CD4-positive, alpha-beta T cell treated with Interleukin-17A for 4 hours (primary cell): ENCODE measurements around the gene OPRL1.

ENCODE experiments used
- DNase-seq: peaks from one replicate; pipeline ENCODE4 v3.0.0-alpha.2; 2020; ENCODE audit warnings: mixed read lengths

The OPRL1 gene

DNA sequence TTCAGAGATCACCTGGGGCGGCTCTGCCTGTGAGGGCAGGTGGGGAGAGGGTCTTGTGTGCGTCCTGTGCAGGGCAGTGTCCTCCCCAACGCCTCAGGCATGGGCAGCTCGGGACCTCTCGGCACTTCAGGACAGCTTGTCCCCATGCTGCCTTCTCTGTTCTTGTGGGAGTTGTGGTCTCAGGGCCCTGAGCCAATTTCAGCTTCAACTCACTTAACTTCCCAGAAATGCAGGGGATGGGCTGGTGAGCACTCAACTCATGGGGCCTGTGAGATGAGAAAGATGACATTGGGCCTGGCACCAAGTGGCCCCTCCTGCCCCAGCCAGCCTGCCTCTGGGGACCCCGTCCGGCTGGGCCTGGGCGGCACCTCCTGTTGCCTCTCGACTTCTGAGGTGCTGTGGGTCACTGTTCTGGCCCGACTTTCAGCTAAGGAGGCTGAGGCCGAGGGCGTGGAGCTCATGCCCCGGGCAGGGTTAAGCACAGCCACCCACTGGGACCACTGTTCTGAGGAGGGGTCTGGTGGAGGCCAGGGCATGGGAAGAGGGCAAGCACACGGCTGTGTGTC, 7.3 kb upstream of the OPRL1 start:
- DNase-seq = no peak

- no peak for DNase-seq
These were observed 6.3 kb upstream of the OPRL1 start for GRCh38 chr20:64073476-64074183.

DNA sequence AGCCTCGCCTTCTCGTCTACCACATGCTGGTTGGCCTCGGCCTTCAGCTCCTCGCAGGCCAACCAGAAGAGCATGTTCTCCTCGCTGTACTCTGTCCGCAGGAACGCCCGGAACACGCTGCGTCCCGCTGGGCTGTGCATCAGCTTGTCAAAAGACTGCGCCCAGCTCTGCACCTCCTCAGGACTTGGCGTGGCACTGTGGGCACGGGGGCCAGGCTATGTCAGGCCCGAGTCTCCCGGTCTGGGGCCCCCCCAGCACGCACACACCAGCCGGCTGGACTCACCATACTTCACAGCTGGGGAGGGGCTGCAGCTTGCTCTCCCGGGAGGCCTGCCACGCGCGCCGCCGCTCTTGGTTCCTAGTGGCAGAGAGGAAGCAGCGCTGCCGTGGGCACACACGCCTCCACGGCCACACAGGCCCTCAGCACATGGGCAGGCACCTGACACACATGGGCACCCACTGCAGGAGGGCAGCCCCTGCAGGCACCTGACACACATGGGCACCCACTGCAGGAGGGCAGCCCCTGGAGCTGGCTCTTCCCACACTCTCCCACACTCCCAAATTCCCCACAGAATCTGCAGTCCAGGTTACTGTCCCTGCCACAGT, 5.6 kb upstream of the OPRL1 start:
- DNase-seq = no peak

- DNase-seq = no peak
These were observed 4.9 kb upstream of the OPRL1 start for GRCh38 chr20:64074963-64075362.

DNA sequence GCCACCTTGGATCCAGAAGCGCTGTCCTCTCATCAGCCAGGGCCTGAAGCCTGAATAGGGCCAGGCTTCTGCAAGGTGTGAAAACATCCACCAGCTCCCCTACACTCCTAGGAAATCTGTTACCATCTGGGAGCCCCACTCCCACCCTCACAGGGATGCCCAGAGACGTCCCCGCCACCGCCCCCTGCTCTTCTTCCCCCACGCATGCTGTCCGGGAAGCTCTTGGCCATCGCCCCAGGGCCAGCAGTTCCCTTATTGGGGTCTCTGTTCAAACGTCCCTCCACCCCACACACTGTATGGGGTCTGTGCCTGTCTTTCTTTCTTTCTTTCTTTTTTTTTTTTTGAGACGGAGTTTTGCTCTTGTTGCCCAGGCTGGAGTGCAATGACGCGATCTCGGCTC, 4.3 kb upstream of the OPRL1 start:
- DNase-seq = no peak

DNA sequence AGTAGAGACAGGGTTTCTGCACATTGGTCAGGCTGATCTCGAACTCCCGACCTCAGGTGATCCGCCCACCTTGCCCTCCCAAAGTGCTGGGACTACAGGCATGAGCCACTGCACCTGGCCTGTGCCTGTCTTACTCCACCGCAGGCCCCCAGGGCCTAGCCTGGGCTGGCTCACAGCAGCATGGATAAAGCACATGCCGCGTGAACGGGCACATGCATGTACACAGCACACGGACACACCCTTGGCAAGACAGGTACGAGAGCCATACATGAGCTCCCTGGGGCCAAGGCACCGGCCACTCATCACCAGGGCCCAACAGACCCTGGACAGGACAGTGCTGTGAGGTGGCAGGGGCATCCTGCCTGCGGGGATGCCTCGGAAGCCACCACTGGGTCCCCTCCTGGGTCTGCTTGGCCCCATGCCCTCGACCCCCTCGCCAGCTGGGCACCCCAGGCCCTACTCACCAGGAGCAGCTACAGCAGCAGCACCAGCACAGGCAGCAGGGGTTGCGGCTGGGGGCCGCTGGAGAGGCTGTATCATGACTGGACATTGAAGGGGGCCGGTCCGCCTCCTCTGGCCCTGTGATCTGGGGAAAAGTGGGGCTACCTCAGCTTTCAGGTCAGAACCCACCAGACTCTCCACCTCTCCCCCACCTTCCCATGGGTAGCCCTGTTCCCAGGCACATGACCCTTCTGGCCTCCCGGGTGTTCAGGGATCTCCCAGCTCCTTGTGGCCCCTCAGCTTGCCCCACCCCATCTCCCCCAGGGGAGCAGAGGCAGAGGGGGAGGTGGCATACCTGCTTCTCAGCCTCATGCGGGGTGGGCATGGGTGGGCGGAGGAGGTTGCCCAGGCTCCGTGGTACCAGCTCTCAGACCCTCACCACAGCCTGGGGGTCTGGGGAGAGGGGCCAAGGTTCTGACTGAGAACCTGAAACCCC, 3.6 kb upstream of the OPRL1 start:
- no peak for DNase-seq

DNA sequence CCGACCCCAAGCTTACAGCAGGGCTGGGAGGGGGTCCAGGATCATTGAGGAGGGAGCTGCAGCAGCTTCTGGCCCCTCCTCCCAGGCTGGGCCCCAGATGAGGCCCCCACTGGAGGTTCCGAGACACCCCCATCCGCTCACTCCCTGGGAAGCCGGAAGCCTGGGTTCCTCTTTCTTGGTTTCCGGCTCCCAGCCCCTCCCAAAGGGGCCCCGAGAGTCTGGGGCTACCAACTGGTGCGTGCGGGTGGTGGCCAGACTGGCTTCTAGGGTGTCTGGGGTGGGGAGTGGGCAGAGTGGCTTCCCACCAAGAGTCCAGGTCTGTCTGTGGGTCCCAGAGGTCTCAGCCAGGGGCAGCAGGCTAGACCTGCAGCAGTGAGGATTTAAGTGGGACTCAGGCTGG, 2.8 kb upstream of the OPRL1 start:
- DNase-seq = peak; percentile 65

GRCh38 chr20:64077541-64077875, 2.4 kb upstream of the OPRL1 start:
- no peak for DNase-seq

- DNase-seq = peak; percentile 78
These were observed 1.9 kb upstream of the OPRL1 start for GRCh38 chr20:64077876-64078551.

DNA sequence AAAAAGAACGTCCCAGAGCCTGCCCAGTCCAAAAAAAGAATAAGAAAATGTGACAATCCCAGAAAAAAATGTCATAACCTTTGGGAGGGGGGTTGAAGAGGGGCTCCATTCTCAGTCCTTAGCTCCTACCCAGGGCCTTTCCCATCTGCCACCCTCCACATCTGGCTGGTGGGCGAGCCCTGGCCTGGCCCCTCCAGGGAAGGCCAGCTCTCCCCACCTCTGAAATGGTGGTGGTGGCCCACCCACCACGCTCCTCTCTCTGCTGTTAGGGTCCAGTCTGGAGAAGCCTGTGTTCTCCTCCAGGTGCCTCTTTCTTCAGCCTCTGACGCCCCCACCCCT, 979 bp upstream of the OPRL1 start:
- no peak for DNase-seq

DNA sequence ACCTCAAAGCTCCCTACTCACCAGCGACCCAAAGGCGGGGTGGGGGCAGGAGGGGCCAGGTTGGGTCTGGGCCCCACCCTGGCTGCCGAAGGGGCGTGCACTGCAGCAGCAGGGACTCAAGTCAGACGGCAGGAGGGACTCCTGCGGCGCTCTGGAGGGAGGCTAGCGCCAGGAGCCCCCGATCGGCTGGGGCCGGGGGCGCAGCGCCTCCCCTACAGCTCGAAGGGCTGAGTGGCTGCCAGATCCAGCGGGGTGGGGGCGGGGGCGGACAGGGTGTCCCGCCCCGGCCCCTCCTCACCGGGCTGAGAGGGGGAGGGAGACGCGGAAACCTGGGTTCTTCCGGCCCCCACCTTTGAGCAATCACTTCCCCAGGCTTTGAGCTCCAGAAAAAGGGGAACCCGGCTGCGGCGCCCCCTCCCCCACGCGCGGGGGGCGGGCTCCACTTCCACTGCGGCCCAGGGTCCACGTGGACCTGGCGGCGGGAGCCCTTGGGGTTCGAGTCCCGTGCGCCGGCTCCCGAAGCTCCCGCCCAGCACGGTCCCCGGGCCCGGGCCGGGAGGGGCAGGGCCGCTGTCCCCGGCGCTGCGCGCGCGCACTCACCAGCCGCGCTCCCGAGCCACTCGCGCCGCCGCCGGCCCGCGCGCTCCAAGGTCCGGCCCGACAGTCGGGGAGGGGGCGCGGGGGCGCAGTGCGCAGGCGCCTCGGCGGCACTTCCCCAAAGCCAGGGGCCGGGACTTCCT, 439 bp upstream of the OPRL1 start, which contains the start of gene RGS19:
Gene RGS19, minus strand, starts transcription at position 246 of the 740 bp plus-strand sequence. CDS start 2,632 bp downstream, outside the sequence.
- peak; percentile 84 for DNase-seq

GRCh38 chr20:64080813-64081623, 1.1 kb downstream of the OPRL1 start:
- no peak for DNase-seq

- DNase-seq = no peak
These were observed 1.7 kb downstream of the OPRL1 start for GRCh38 chr20:64081624-64081964.

DNA sequence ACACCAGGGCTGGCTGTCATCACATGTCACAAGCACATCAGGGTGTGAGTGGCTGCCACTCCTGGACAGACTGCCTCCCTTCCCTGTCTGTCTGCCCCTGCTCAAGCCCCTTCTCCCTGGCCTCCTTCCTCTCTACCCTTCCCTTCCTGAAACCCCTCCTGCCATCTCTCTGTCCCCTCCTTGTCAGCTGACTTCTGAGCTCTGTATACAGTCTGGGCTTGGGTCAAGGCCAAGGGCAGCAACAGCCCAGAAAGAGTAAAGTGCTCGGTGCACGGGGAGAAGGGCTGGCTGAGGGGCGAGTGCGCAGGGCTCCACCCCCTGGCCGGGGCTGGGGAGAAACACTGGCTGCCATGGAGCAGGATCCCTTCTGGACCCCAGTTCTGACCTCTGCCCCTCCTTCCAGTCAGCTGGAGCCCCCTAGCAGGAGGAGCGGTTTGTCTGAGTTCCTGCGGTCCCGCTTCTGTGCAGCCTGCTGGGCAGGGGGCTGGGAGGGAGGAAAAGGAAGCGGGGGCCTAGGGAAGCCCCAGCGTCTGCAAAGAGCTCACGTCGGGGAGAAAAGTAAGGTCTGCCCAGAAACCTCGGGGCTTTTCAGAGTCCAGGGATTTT, 2.3 kb downstream of the OPRL1 start:
- no peak for DNase-seq

DNA sequence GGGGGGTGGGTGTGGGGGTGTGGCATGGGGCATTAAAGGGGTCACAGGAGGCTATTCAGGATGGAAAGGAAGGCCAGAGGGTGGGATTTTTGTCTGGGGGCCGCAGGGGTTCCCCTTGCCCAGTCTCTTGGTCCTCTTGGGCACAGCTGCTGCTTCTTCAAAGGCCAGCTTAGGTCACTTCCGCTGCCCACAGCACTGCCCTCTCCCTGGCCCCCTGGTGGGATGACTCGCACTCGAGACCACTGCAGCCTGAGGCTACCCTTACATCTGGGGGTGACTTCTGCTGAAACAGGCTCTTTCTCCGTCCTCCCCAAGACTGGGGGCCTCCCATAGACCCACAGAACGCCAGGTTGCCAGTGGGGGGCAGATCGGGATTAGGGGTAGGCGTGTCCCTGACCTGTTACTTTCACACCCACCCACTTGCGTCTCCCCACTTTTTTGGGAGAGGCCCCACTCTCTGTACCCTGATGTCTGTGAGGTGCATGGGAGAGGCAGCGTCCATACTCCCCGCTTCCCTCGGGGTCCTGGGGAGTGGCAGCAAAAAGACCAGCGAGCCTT, 3.0 kb downstream of the OPRL1 start:
- DNase-seq = no peak

- peak; percentile 83 for DNase-seq
These were observed 3.5 kb downstream of the OPRL1 start for GRCh38 chr20:64083378-64083803.

DNA sequence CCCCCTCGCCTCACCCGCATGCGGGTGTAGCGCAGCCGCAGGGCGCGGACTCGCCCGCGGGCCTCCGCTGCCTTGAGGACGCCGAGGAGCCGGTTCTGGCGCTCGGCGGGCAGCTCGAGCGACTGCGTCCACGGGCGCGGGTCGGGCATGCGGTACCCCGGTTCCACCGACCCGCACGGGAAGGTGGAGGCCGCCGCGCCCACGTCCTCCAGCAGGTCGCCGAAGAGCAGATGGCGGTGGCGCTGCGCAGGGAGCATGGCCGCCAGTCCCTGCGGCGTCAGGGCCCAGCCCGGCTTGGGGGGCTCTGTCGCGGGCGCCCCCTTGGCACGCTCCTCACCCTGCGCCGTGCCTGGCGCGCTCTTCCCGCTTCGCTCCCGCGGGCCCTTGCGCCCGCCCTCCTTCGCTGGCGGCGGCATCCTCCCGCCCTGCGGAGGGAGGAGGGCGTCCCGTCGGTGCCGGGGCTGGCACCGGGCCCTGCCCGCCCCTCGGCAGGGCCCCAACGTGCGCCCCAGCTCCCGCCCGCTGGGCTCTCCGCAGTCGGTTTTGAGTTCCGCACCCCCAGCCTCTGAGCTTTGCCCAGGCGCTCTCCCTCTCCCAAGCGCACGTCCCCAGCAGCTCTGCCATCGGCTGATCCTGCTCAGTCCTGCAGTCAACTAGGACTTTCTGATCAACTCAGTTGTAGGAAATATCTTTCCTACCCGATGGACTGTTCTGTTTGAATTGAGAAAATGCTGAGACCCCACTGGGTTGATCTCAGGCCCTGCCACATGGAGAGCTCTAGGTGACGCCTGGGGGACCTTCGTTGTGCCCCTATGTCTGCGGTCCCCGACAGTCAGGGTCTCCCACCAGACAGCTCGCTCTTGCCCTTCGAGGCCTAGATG, 4.2 kb downstream of the OPRL1 start, which contains the start of gene LKAAEAR1:
Gene LKAAEAR1, minus strand, starts transcription at position 595 of the 881 bp plus-strand sequence. Its CDS starts 179 bp downstream, at position 416.
- peak; percentile 23 for DNase-seq

- DNase-seq = no peak
These were observed 4.8 kb downstream of the OPRL1 start for GRCh38 chr20:64084685-64085152.

- no peak for DNase-seq
These were observed 6.9 kb downstream of the OPRL1 start for GRCh38 chr20:64086801-64087200.
